Lower leg skin (tissue), 3 donors: Measurements from ENCODE around the gene AQP2.

Experiments used
- CTCF ChIP-seq, 3 donors: fragments of 450-650 bp; IDR thresholded peaks; one replicate each; pipeline ENCODE4 v1.5.1; 2016; ENCODE audit warnings: antibody characterized with exemption in 3 of 3, mild to moderate bottlenecking in 3 of 3, moderate library complexity in 2 of 3
- POLR2A ChIP-seq, 2 donors: fragments of 450-650 bp; IDR thresholded peaks; one replicate each; pipeline ENCODE4 v1.6.1; 2016 to 2017; ENCODE audit warnings: antibody characterized with exemption in 2 of 2, mild to moderate bottlenecking in 1 of 2, moderate library complexity in 1 of 2

- TF ChIP-seq CTCF (IDR thresholded peaks at IDR 0.05) (no peak), POLR2A (IDR thresholded peaks at IDR 0.05) (no peak)
These were observed 25.8 kb upstream of the AQP2 start for GRCh38 chr12:49924628-49925246.
